ES-I3 (cell line): ENCODE data around the gene ARL6IP1.

Experiments
- H3K36me3 ChIP-seq: 2 replicates; pipeline ENCODE4 v1.6.1; 2013; ENCODE audit warnings: mild to moderate bottlenecking, low read length, control low read depth, moderate library complexity; ENCODE audit not compliant: insufficient read depth
- H3K4me1 ChIP-seq: 2 replicates; pipeline ENCODE4 v1.6.1; 2013; ENCODE audit warnings: mild to moderate bottlenecking, control low read depth, low read length; ENCODE audit not compliant: insufficient read depth
- H3K9ac ChIP-seq: 2 replicates; pipeline ENCODE4 v1.6.1; 2013; ENCODE audit warnings: low read depth, mild to moderate bottlenecking, low read length, moderate library complexity
- H3K9me3 ChIP-seq: 2 replicates; pipeline ENCODE4 v1.6.1; 2013; ENCODE audit warnings: mild to moderate bottlenecking, low read length, moderate library complexity; ENCODE audit not compliant: control insufficient read depth, insufficient read depth

ARL6IP1 gene

GRCh38 chr16:18809165-18809564 is 7.8 kb upstream of the ARL6IP1 start:
- Histone ChIP-seq H3K9me3 (no peaks in the 10 kb centered on the region), H3K9ac (no peak overlapping the region), H3K4me1 (peaks cover 26% of the 10 kb centered on the region), H3K36me3 (peaks cover 26% of the 10 kb centered on the region)

GRCh38 chr16:18805257-18805773 is 4.0 kb upstream of the ARL6IP1 start:
- H3K4me1 ChIP-seq: peaks cover 35% of the 10 kb centered on the region
- H3K9me3 ChIP-seq: no peaks in the 10 kb centered on the region
- peaks cover 13% of the 10 kb centered on the region for H3K36me3 ChIP-seq
- no peak overlapping the region for H3K9ac ChIP-seq

- Histone ChIP-seq H3K9me3 (no peaks in the 10 kb centered on the region), H3K4me1 (peaks cover 35% of the 10 kb centered on the region), H3K36me3 (peaks cover 8% of the 10 kb centered on the region; the same call in 1 of the 2 replicates), H3K9ac (no peak overlapping the region; the same call in 1 of the 2 replicates)
These were observed 3.2 kb upstream of the ARL6IP1 start for GRCh38 chr16:18804540-18804939.

GRCh38 chr16:18803569-18804462 is 2.5 kb upstream of the ARL6IP1 start:
- Histone ChIP-seq H3K9ac (no peak overlapping the region; the same call in 1 of the 2 replicates), H3K4me1 (peaks cover 35% of the 10 kb centered on the region), H3K36me3 (peaks cover under 1% of the 10 kb centered on the region; the same call in 1 of the 2 replicates), H3K9me3 (no peaks in the 10 kb centered on the region)

- Histone ChIP-seq H3K9ac (no peak overlapping the region), H3K4me1 (peaks cover 35% of the 10 kb centered on the region), H3K36me3 (peaks cover 4% of the 10 kb centered on the region), H3K9me3 (no peaks in the 10 kb centered on the region)
These were observed 1.5 kb upstream of the ARL6IP1 start for GRCh38 chr16:18802767-18803343.

GRCh38 chr16:18800775-18801144 is 589 bp downstream of the ARL6IP1 start:
- H3K9ac ChIP-seq: peak overlapping the region; percentile 99
- H3K4me1 ChIP-seq: peaks cover 25% of the 10 kb centered on the region
- H3K9me3 ChIP-seq: no peaks in the 10 kb centered on the region
- H3K36me3 ChIP-seq: peaks cover 17% of the 10 kb centered on the region

- H3K36me3 ChIP-seq: peaks cover 20% of the 10 kb centered on the region
- H3K9ac ChIP-seq: peak overlapping the region; percentile 99
- H3K4me1 ChIP-seq: peaks cover 20% of the 10 kb centered on the region
- H3K9me3 ChIP-seq: no peaks in the 10 kb centered on the region
These were observed 1.1 kb downstream of the ARL6IP1 start for GRCh38 chr16:18800293-18800692.

GRCh38 chr16:18799500-18799899 is 1.8 kb downstream of the ARL6IP1 start:
- peaks cover 12% of the 10 kb centered on the region for H3K4me1 ChIP-seq
- H3K36me3 ChIP-seq: peaks cover 25% of the 10 kb centered on the region

GRCh38 chr16:18797746-18798145 is 3.6 kb downstream of the ARL6IP1 start:
- H3K4me1 ChIP-seq: no peaks in the 10 kb centered on the region; the same call in 1 of the 2 replicates
- H3K36me3 ChIP-seq: peaks cover 35% of the 10 kb centered on the region
- H3K9me3 ChIP-seq: no peaks in the 10 kb centered on the region
- no peak overlapping the region for H3K9ac ChIP-seq

More at GRCh38 chr16:18799500-18799899, 1.8 kb downstream of the ARL6IP1 start:
- Histone ChIP-seq H3K9ac (peak overlapping the region; percentile 99), H3K9me3 (no peaks in the 10 kb centered on the region)

- Histone ChIP-seq H3K9ac (no peak overlapping the region), H3K4me1 (no peaks in the 10 kb centered on the region; the same call in 1 of the 2 replicates), H3K9me3 (no peaks in the 10 kb centered on the region), H3K36me3 (peaks cover 36% of the 10 kb centered on the region)
These were observed 5.0 kb downstream of the ARL6IP1 start for GRCh38 chr16:18796377-18796776.

- Histone ChIP-seq H3K9ac (no peak overlapping the region), H3K36me3 (peaks cover 46% of the 10 kb centered on the region), H3K4me1 (peaks cover 9% of the 10 kb centered on the region; the same call in 1 of the 2 replicates), H3K9me3 (no peaks in the 10 kb centered on the region)
These were observed 8.4 kb downstream of the ARL6IP1 start for GRCh38 chr16:18792836-18793433.

GRCh38 chr16:18789850-18790706 is 11.3 kb downstream of the ARL6IP1 start, which contains the start of gene RPS15A:
Gene RPS15A (minus strand): TSS chr16:18790334. CDS start chr16:18789113, 1,221 bp downstream.
- Histone ChIP-seq H3K9ac (peak within 1 kb of the TSS; percentile 90), H3K9me3 (no peaks in the 10 kb centered on the region), H3K4me1 (peaks cover 18% of the 10 kb centered on the region; the same call in 1 of the 2 replicates), H3K36me3 (peaks cover 54% of the 10 kb centered on the region)

- Histone ChIP-seq H3K36me3 (peaks cover 52% of the 10 kb centered on the region), H3K9ac (peak overlapping the region; percentile 90)
These were observed 11.9 kb downstream of the ARL6IP1 start for GRCh38 chr16:18789515-18789849.

More at GRCh38 chr16:18789515-18789849, 11.9 kb downstream of the ARL6IP1 start:
- Histone ChIP-seq H3K9me3 (no peaks in the 10 kb centered on the region), H3K4me1 (peaks cover 18% of the 10 kb centered on the region; the same call in 1 of the 2 replicates)
